ENCODE data around the gene NAT8L.
"Not testable (repeated sequence)": the region's sequence is repeated elsewhere in the genome, so short reads cannot be mapped to it uniquely, and the experiment has no call there.

Gene NAT8L

DNA sequence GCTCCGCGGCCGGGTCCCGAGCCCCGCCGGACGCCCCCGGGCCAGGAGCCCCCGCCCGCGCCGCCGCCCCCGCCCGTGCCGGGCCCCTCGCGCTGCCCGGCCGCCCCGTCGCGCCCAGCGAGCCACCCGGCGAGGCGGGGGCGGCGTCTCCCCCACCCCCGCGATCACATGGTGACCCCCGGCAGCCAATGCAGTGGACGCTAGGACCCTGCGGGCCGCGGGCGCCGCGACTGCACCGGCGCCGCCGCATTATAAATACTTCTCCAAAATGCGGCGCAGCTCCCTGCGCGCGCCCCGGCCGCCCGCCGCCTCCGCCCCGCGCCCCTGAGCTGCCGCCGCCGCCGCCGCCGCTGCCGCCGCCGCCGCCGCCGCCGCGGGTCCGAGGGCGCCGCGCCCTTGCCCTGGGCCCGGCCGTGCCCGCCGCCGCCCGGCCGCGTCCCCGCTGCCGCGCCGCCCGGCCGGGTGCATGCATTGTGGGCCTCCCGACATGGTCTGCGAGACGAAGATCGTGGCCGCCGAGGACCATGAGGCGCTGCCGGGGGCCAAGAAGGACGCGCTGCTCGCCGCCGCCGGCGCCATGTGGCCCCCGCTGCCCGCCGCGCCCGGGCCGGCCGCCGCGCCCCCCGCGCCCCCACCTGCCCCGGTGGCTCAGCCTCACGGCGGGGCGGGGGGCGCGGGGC lies at the start of gene NAT8L:
Gene NAT8L (plus strand): TSS at position 282 of the 680 bp plus-strand sequence. CDS start 185 bp downstream, at position 467.
- no peak for DNase-seq (ENCODE audit: low read depth)

- peak; percentile 53 for DNase-seq (ENCODE audit: low read depth)
Measured at GRCh38 chr4:2009651-2010233, 49.4 kb upstream of the NAT8L start.

GRCh38 chr4:2011583-2011982 lies 47.5 kb upstream of the NAT8L start:
- peak; percentile 79 for DNase-seq (ENCODE audit: low read depth)

DNA sequence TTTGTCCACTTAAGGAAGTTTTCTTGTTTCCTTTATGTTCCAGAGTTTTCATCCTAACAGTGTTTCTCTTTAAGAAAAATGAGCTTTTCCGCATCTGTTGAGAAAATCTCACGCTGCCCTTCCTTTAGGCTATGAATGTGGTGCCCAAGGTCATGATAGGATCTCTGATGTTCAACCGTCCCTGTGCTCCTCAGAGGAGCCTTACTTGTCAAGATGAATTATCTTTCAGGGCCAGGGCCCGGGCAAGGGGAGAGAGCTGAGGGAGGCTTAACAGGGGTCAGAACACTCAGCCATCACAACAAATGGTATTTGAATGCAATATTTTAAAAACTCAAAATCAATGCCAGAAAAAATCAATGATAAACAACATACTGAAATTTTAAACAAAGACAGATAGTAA lies 44.1 kb upstream of the NAT8L start:
- no peak for DNase-seq (ENCODE audit: low read depth)

DNA sequence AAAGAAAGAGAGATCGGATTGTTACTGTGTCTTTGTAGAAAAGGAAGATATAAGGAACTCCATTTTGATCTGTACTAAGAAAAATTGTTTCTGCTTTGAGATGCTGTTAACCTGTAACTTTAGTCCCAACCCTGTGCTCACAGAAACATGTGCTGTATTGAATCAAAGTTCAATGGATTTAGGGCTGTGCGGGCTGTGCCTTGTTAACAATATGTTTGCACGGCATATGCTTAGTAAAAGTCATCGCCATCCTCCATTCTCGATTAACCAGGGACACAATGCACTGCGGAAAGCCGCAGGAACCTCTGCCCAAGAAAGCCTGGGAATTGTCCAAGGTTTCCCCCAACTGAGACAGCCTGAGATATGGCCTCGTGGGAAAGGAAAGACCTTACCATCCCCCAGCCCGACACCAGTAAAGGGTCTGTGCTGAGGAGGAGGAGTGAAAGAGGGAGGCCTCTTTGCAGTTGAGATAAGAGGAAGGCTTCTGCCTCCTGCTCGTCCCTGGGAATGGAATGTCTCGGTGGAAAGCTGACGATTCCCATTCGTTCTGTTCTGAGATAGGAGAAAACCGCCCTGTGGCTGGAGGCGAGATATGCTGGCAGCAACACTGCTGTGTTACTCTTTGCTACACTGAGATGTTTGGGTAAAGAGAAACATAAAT lies 37.6 kb upstream of the NAT8L start:
- peak; percentile 98 for DNase-seq (ENCODE audit: low read depth)

- peak; percentile 44 for DNase-seq (ENCODE audit: low read depth)
Measured at GRCh38 chr4:2024683-2025082, 34.4 kb upstream of the NAT8L start.

- DNase-seq (ENCODE audit: low read depth): no peak
Measured at GRCh38 chr4:2025817-2026216, 33.3 kb upstream of the NAT8L start.

- DNase-seq (ENCODE audit: low read depth): not testable (repeated sequence)
Measured at GRCh38 chr4:2027120-2027519, 32.0 kb upstream of the NAT8L start.

GRCh38 chr4:2031161-2031560 lies 28.0 kb upstream of the NAT8L start:
- not testable (repeated sequence) for DNase-seq (ENCODE audit: low read depth)

- no peak for DNase-seq (ENCODE audit: low read depth)
Measured at GRCh38 chr4:2036327-2036726, 22.8 kb upstream of the NAT8L start.

DNA sequence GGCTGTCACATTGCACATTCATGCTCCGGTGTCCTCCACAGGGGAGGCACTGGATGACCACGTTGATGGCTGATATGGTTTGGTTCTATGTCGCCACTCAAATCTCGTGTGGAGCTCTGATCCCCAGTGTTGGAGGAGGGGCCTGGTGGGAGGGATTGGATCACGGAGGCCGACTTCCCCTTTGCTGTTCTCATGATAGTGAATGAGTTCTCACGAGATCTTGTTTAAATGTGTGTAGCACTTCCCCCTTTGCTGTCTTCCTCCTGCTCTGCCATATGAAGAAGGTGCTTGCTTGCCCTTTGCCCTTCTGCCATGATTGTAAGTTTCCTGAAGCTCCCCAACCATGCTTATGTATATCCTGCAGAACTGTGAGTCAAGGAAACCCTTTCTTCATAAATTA lies 22.3 kb upstream of the NAT8L start:
- no peak for DNase-seq (ENCODE audit: low read depth)

DNA sequence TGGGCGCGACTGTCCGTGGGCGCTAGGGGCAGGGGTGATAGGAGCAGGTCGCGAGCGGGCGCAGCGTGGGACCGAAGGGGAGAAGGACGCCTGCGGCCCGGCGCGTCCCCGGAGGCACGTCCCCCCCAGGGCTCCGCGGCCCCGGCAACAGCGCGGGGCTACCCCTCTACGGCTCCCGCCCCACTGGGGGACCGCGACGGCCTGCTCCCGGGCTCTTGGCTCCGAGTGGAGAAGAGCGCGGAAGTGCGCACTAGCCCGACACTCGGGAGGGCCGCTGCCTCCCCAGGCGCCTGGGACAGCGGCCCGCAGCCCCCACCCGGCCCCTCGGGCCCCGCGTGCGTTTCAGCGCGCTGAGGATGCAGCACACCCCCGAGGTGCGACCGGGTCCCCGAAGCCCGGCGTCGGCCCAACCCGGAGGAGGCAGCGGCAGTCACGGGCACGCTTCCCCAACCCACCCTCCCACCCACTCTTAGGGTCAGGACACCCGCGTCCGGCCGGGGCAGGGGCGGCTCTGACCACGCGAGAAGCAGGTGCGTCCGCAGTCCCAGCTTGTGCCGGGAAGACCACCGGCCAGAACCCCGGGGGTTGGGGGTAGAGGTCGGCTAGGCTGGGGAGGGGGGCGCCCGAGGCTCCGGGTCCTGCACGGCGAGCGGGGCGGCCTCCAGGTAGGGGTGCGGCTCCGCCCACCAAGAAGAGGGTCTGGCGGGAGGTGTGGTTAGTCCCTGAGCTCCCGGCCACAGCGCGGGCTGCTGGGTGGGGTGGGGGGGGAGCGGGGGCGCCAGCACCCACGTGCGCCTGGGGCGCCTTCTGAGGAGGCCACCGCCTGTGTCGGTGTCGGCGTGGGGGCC lies 18.5 kb upstream of the NAT8L start:
- DNase-seq (ENCODE audit: low read depth): no peak

GRCh38 chr4:2041239-2042130 lies 17.6 kb upstream of the NAT8L start:
- peak; percentile 58 for DNase-seq (ENCODE audit: low read depth)

- no peak for DNase-seq (ENCODE audit: low read depth)
Measured at GRCh38 chr4:2042204-2042946, 16.8 kb upstream of the NAT8L start.

- DNase-seq (ENCODE audit: low read depth): no peak
Measured at GRCh38 chr4:2042947-2043395, 16.2 kb upstream of the NAT8L start.

- DNase-seq (ENCODE audit: low read depth): no peak
Measured at GRCh38 chr4:2043396-2044118, 15.6 kb upstream of the NAT8L start.

DNA sequence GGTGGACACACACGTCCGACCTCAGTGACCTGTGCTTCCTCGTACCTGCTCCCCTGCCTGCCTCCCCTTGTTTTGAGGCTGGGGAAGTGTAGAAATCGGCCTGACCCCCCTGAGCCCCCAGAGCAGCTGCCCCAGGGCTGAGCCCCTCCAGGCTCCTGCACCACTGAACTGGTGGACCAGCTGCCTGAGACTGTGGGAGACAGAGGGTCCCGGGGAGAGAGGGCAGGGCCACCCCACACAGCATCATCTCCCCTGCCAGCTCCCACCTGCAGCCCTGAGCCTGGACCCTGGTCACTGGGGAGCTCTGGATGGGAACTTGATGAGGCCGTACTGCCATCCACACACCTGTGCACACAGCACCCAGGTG lies 15.0 kb upstream of the NAT8L start:
- no peak for DNase-seq (ENCODE audit: low read depth)

DNA sequence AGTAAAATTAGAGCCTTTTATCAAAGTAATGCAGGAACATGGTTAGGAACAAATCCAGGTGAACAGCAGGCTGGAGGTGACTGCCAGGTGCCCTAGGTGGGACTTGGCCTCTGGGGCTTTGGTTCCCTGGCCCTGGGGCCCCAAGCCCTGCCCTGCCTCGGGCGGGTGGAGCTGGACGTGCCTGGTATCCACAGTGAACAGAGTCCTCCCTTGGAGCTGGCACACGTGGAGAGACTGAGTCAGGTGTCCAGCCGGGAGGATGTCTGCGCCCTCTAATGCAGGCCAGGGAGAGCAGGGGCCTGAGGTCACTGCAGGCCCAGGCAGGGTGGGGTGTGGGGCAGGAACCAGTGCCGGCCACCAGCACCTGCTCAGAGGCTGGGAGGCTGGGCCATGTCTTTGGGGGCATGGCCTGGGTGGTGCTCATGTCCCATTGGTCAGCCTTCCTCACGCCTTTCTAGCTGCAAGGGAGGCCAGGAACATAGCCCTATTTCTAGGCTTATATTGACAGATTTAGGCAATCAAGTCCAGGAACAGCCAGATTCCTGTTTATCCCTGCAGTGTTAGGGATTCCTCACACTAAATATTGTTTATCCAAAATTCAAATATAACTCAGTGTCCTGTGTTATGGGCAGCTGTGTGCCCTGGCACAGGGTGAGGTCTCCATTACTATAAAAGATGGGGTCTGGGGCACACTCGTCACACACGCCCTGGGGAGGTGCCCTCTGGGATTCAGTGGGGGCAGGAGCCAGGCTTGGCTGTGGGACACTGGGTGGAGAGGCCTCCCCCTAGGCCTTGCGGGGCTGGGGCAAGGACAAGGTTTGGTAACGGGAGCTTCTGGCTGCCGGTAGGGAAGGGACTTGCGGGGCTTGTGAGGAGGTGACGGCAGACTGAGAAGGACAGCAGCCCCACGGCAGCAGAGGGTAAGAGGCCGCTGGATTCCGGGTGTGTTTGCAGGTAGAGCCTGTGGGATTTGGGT lies 14.3 kb upstream of the NAT8L start:
- no peak for DNase-seq (ENCODE audit: low read depth)

DNA sequence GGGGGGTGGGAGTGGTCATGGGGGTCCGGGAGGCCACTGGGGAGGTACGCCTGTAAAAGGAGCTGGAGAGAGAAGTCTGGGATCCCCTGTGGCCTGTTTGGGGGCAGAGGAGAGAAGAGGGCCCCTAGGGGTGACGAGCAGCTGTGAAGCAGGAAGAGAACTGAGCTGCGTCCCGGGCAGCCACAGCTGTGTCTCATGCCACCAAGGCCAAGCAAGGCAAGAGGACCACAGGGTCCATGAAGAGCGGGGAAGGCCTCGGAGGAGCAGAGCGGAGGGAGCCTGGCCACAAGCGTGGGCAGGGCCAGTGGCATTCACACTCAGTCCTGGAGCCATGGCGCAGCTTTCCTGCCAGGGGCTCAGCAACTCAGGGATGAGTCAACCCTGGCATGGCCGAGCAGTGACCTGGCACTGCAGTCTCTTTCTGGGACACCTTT lies 13.6 kb upstream of the NAT8L start:
- DNase-seq (ENCODE audit: low read depth): no peak

Data from amniotic epithelial cell (primary cell).